IMR-90 (cell line): ENCODE measurements around the gene IFTAP.

Source experiments
- CTCF ChIP-seq: conservative IDR thresholded peaks from 2 replicates; pipeline ENCODE4 v1.5.1; 2012; ENCODE audit warnings: mild to moderate bottlenecking, low read depth, low read length, improper control_type of control experiment
- POLR2A ChIP-seq: IDR thresholded peaks from 2 replicates; pipeline ENCODE4 v1.6.1; 2012; ENCODE audit warnings: mild to moderate bottlenecking, low read depth, low read length
- RAD21 ChIP-seq: IDR thresholded peaks from 2 replicates; pipeline ENCODE4 v1.6.1; 2012; ENCODE audit warnings: low read length, improper control_type of control experiment

DNA sequence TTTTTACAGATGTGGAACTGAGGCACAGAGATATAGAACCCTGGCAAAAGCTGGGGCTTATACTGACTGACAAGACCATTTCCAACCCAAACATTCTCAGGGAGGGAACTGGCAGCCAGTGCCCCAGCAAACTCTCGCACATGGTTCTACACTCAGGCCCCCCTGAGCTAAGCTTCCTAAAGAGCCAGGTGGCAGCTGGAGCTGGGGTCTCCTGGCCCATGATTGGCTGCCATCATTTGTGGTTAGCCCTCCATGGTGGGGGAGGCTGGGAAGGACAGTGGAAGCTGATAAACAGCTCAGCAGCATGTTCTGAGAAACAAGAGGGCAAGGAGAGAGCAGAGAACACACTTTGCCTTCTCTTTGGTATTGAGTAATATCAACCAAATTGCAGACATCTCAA is 26.6 kb upstream of the IFTAP start, which contains the start of gene RAG1:
- no peak for TF ChIP-seq POLR2A
- no peak for TF ChIP-seq RAD21
- TF ChIP-seq CTCF = no peak
